Skin epidermis (tissue), 12 donors: ENCODE data around the gene NAA80.

Experiments used
- H3K27ac ChIP-seq, 21 experiments: fragments of 200-600 bp; sonication (generic) in 11 of 21; one replicate each; pipeline ENCODE4 v1.5.0; 2020; ENCODE audit warnings: mild to moderate bottlenecking in 3 of 21, inconsistent platforms in 2 of 21, moderate library complexity in 2 of 21
- H3K4me3 ChIP-seq, 7 experiments: fragments of 200-600 bp; sonication (generic) in 2 of 7; one replicate each; pipeline ENCODE4 v1.5.0; 2020; ENCODE audit warnings: inconsistent platforms in 2 of 7, mild to moderate bottlenecking in 2 of 7, moderate library complexity in 1 of 7

Gene NAA80

GRCh38 chr3:50318615-50319014, 19.4 kb upstream of the NAA80 start:
- H3K27ac ChIP-seq = peak overlapping the region in 15 of 21 experiments; percentile 1 to 98 (median 83)
- H3K4me3 ChIP-seq = no peak overlapping the region

GRCh38 chr3:50318163-50318562, 19.0 kb upstream of the NAA80 start:
- Histone ChIP-seq H3K4me3 (no peak overlapping the region), H3K27ac (peak overlapping the region in 20 of 21 experiments; percentile 21 to 98 (median 84))

GRCh38 chr3:50317300-50317699, 18.1 kb upstream of the NAA80 start:
- Histone ChIP-seq H3K27ac (peak overlapping the region in 20 of 21 experiments; percentile 70 to 98 (median 84)), H3K4me3 (no peak overlapping the region)

DNA sequence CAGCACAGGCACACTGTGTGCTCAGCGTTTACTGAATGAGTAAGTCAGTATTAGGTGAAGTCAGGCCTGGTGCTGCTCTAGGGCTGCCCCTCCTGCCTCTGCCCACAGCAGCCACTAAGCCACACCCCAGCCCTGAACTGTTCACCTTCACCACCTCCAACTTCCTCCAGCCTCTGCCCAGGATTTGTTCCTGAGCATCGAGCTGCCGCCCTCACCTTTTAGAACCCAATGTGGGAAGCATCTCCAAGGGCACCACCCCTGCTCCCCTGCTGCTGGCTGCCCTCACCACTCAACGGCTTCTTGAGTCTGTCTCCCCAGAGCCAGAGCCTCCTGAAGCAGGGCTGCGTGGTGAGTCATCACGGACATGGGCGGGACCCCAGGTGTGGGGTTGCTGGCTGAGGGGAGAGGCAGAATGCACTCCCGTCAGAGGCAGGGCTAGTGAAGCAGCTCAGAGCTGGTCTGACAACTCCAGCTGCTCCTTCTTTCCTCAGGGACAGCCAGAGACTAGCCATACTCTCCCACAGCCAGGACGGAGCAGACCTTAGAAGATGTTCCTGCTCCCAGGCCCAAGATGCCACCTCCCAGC, 17.5 kb upstream of the NAA80 start:
- Histone ChIP-seq H3K27ac (peak overlapping the region in 20 of 21 experiments; percentile 70 to 98 (median 84)), H3K4me3 (no peak overlapping the region)

GRCh38 chr3:50314816-50315215, 15.6 kb upstream of the NAA80 start:
- Histone ChIP-seq H3K4me3 (no peak overlapping the region), H3K27ac (peak overlapping the region in 6 of 21 experiments; percentile 8 to 91 (median 38))

DNA sequence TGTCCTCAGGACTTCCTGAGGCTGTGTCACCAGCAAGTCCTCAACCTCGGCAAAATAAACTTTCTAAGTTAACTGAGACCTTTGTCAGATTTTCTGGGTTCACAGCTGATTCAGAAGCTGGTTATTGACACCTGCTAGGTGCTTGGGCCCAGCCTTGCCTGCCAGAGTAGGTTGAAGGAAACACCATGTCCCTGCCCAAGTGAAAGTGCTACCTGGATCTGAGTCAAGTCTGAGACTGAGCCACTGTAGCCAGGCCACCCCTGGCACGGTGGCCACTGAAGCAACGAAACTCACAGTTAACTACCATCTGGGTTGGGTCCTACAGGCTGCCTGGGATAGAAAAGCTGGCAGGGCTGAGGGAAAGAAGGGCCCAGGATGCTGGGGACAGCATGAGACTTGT, 15.1 kb upstream of the NAA80 start:
- H3K27ac ChIP-seq = peak overlapping the region in 5 of 21 experiments; percentile 8 to 91 (median 36)

DNA sequence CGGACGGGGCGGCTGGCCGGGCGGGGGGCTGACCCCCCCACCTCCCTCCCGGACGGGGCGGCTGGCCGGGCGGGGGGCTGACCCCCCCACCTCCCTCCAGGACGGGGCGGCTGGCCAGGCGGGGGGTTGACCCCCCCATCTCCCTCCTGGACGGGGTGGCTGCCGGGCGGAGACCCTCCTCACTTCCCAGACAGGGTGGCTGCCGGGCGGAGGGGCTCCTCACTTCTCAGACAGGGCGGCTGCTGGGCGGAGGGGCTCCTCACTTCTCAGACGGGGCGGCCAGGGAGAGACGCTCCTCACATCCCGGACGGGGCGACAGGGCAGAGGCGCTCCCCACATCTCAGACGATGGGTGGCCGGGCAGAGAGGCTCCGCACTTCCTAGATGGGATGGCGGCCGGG, 12.8 kb upstream of the NAA80 start:
- Histone ChIP-seq H3K27ac (peak overlapping the region in 14 of 21 experiments; percentile 22 to 86 (median 64)), H3K4me3 (peak overlapping the region in 6 of 7 experiments; percentile 4 to 42 (median 21))

More for the DNA sequence above, 15.1 kb upstream of the NAA80 start:
- H3K4me3 ChIP-seq = no peak overlapping the region

DNA sequence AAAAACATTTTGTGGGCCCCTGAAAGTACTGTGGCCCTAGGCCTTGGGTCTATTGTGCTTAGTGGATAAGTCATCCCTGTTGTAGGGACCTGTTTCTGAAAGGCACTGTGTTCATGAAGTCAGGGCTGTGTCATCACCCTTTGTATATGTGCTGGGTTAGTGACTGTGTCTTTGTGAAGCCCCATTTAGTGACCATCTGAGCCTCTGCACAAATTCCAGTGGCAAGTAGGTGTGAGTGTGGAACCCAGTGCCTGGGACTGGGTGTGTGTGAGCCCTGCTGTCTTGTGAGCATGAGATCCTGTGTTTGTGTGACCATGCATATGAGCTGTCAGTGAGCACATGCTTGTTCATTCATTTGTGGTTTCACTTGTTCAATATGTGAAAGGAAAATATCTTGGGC, 5.4 kb upstream of the NAA80 start:
- no peak overlapping the region for H3K27ac ChIP-seq

GRCh38 chr3:50303013-50303815, 4.0 kb upstream of the NAA80 start, which contains the start of gene HYAL1:
TSS of gene HYAL1 (minus strand) at chr3:50303574. CDS start at chr3:50302956, 618 bp downstream.
- H3K4me3 ChIP-seq = no peak within 1 kb of the TSS
- peak within 1 kb of the TSS in 11 of 21 experiments; percentile 14 to 87 (median 64) for H3K27ac ChIP-seq

More for the DNA sequence above, 5.4 kb upstream of the NAA80 start:
- H3K4me3 ChIP-seq = no peak overlapping the region

DNA sequence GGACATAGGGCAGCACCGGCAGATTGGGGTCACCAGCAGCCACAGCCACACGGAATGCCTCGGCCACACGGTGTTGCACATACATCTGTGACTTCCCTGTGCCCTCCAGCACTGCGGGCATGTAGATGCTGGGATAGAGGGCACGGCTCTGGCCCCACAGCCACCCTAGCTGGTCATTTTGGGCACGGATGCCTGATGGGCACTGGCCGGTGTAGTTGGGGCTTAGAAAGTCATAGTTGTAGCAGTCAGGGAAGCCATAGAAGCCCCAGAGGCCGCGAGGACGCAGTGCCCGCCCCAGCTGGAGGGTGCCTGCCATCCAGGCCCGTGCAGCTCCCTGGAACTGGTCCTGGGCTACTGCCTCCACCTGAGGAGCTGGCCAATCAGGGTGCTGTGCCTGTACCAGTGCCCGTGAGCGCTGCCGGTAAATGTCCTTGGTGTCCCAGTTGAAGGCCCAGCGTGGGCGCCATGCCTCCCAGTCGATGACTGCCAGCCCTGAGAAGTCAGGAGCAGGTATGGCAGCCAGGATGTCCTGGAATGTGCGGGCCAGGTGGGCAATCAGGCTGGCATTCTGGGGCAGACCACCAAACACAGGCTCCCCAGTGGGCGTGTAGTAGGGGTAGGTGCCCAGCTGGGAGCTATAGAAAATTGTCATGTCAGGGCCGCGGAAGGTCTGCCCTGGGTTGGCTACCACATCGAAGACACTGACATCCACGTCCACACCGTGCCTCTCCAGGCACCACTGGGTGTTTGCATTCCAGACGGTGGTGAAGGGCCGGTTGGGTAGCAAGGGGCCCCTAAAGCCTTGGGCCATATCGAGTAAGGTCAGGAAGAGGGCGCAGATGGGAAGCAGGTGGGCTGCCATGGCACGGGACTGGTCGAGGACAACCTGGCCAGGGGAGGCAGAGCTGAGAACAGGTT, 3.1 kb upstream of the NAA80 start:
- H3K27ac ChIP-seq = peak overlapping the region in 9 of 21 experiments; percentile 14 to 87 (median 75)
- H3K4me3 ChIP-seq = no peak overlapping the region

DNA sequence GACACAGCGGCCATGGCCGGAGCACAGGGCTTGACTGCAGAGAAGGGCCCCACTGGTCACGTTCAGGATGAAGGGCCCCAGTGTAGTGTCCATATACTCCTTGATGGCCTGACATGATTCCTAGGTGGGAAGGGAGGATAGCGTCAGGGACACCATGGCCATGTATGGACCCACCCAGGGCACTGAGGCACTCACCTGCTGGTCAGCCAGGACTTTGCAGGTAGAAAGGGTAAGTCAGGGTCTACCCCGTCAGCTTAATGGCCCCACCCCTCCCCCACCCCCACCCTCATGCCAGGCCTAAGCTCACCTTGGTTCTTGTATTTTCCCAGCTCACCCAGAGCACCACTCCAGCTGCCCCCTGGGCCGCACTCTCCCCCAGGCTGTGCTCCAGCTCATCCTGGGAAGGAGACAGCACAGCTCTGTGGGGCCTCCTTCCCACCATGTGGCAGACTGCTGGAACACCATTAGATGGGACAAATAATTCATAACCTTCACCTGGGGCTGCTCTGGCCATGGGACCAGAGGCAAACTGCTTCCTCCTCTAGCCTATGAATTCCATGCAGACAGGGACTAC, 1.6 kb upstream of the NAA80 start:
- H3K4me3 ChIP-seq = no peak overlapping the region
- peak overlapping the region in 20 of 21 experiments; percentile 68 to 95 (median 86) for H3K27ac ChIP-seq

DNA sequence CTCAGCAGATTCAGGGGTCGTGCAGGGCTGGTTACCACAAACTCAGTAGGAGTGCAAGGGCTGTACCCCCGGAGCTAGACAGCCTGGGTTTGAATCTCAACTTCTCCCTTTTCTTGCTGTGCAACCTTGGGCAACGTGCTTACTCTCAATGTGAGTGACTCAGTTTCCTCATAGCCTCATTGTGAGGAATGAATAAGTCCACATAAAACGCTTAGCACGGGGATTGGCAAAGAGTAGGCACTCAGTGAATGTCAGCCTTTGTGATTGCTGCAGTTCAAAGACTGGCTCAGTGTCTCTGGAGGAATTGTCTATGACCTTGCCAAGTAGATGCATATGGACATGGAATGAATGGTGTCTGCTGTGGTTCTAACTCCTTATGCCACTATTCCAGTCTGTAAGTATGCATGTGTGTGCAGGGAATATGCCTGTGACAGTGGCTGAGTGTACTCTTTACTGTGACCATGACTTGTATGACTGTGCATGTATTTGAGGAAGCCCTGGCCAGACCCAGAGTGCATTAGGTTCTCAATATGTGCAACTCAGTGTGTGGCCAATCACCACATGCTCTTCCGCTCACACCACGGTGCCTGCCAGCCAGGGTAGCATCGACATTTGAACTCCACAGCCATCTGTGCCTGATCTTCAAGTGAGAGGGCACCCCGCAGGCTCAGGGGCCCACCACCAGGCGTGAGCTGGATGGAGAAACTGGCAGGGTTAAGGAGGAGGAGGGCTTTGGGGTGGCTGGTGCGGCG, 900 bp upstream of the NAA80 start:
- Histone ChIP-seq H3K27ac (peak overlapping the region; percentile 54 to 95 (median 86)), H3K4me3 (peak overlapping the region; percentile 21 to 69 (median 64))

- Histone ChIP-seq H3K4me3 (peak overlapping the region; percentile 21 to 69 (median 64)), H3K27ac (peak overlapping the region; percentile 54 to 95 (median 86))
These were observed 378 bp upstream of the NAA80 start for GRCh38 chr3:50299638-50299928.

DNA sequence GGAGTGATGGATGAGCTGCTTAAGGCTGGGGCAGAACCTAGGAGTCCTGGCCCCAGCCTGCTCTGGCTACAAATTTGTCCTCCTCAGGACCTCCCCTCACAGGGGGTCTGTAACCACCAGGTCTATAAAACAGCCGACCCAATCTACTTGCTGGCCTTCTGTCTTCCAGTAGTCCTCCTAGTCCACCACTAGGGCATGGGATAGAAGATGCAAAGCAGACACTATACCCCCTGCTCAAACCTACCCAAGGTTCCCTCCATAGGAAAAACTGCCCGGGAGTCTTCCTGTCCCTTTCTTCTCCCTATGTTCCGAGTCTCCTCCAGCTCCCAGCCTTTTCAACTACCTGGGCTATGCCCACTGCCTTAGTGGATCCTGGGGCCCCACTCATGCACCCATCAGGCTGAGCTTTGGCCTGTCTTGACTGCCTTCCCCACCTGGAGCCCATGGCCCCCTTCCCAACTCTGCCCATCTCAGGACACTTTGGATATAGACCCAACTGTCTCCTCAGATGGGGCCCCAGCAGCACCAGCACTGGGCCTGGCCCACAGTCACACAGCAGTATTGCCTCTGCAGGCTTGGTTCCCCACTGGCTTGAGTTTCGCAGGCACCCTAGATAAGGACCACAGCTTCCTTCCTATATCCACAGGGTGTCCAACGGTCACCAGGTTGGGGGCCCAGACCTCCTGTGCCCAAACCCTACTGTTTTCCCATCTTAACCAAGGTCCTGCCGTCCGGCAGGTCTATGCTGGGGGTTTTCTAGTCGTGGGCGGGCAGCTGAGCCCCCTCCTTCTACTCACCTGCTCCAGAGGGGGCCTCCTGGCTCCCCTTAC, 1.1 kb downstream of the NAA80 start:
- Histone ChIP-seq H3K4me3 (peak overlapping the region; percentile 44 to 69 (median 65)), H3K27ac (peak overlapping the region in 20 of 21 experiments; percentile 78 to 95 (median 88))

GRCh38 chr3:50297384-50297775, 1.8 kb downstream of the NAA80 start:
- H3K27ac ChIP-seq = peak overlapping the region in 4 of 21 experiments; percentile 87 to 93 (median 90)
- no peak overlapping the region for H3K4me3 ChIP-seq

- H3K27ac ChIP-seq = no peak overlapping the region
- no peak overlapping the region for H3K4me3 ChIP-seq
These were observed 2.4 kb downstream of the NAA80 start for GRCh38 chr3:50296721-50297383.
